K562 (cell line): Measurements from ENCODE around the gene TNNT1. TPM values are rescaled to one million over a fixed set of nuclear protein-coding genes. Genes with fewer than 3 reads are reported as not detected.

Experiments
- ATF7 ChIP-seq: fragments of 450-650 bp; IDR thresholded peaks from 2 replicates; pipeline ENCODE4 v1.7.1; 2014; ENCODE audit warnings: mild to moderate bottlenecking, moderate library complexity
- C11orf30 ChIP-seq: fragments of 450-650 bp; IDR thresholded peaks from 2 replicates; pipeline ENCODE4 v1.6.1; 2016; ENCODE audit warnings: low read depth, mild to moderate bottlenecking
- CC2D1A ChIP-seq: fragments of 450-650 bp; IDR thresholded peaks from 2 replicates; pipeline ENCODE4 v1.6.1; 2017; ENCODE audit warnings: mild to moderate bottlenecking
- CREB3 ChIP-seq: fragments of 450-650 bp; conservative IDR thresholded peaks from 2 replicates; pipeline ENCODE4 v1.6.1; 2016; ENCODE audit warnings: missing genetic modification characterization, low read depth, mild to moderate bottlenecking, missing compliant biosample characterization, moderate library complexity
- JUND ChIP-seq, 2 experiments: IDR thresholded peaks; 2 replicates in 1 of 2; 3 replicates in 1 of 2; pipeline ENCODE4 v1.6.1; 2011; ENCODE audit warnings: borderline replicate concordance in 2 of 2, low read depth in 2 of 2, low read length in 2 of 2, improper control_type of control experiment in 1 of 2, missing biosample characterization in 1 of 2, missing genetic modification characterization in 1 of 2, missing genetic modification reagents in 1 of 2
- MTA3 ChIP-seq: fragments of 450-650 bp; formaldehyde crosslinking; IDR thresholded peaks from 2 replicates; pipeline ENCODE4 v1.6.1; 2017; ENCODE audit warnings: mild to moderate bottlenecking, borderline replicate concordance
- MYBL2 ChIP-seq, 2 experiments: fragments of 450-650 bp in 1 of 2; sonication (generic) in 1 of 2; formaldehyde crosslinking in 1 of 2; IDR thresholded peaks; 2 replicates each; pipeline versions ENCODE4 v1.6.1 to v1.8.1; 2017 to 2022; ENCODE audit warnings: borderline replicate concordance in 1 of 2, inconsistent platforms in 1 of 2, low read depth in 1 of 2, mild to moderate bottlenecking in 1 of 2, missing genetic modification reagents in 1 of 2, moderate library complexity in 1 of 2
- PCBP2 ChIP-seq: fragments of 200-400 bp; formaldehyde crosslinking; IDR thresholded peaks from 2 replicates; pipeline ENCODE4 v1.6.1; 2018; ENCODE audit warnings: low read length, low read depth, mild to moderate bottlenecking, moderate library complexity; ENCODE audit not compliant: poor library complexity, severe bottlenecking
- RAD21 ChIP-seq, 2 experiments: fragments of 250-450 bp in 1 of 2; fragments of 450-650 bp in 1 of 2; sonication (Bioruptor Pico) in 1 of 2; formaldehyde crosslinking in 1 of 2; IDR thresholded peaks in 1 of 2; conservative IDR thresholded peaks in 1 of 2; 2 replicates each; pipeline versions ENCODE4 v1.4.0 to v1.8.0; 2020 to 2022; ENCODE audit warnings: mild to moderate bottlenecking in 2 of 2, moderate library complexity in 1 of 2
- TEAD4 ChIP-seq, 2 experiments: sonication (generic) in 1 of 2; formaldehyde crosslinking in 1 of 2; IDR thresholded peaks; 2 replicates each; pipeline versions ENCODE4 v1.6.1 to v1.8.0; 2012 to 2022; ENCODE audit warnings: borderline replicate concordance in 1 of 2, inconsistent platforms in 1 of 2, low read length in 1 of 2, mild to moderate bottlenecking in 1 of 2, missing genetic modification reagents in 1 of 2
- TFAM ChIP-seq: fragments of 250-450 bp; sonication (Bioruptor Pico); conservative IDR thresholded peaks from 2 replicates; pipeline ENCODE4 v1.5.0; 2021; ENCODE audit warnings: mild to moderate bottlenecking, moderate library complexity
- TRIM28 ChIP-seq: fragments of 450-650 bp; IDR thresholded peaks from 2 replicates; pipeline ENCODE4 v1.6.1; 2017
- ZNF444 ChIP-seq: fragments of 250-450 bp; sonication (Bioruptor Pico); IDR thresholded peaks from 2 replicates; pipeline ENCODE4 v1.4.0; 2020; ENCODE audit warnings: mild to moderate bottlenecking, moderate library complexity
- ZNF766 ChIP-seq: fragments of 200-800 bp; sonication (Bioruptor generic); conservative IDR thresholded peaks from 2 replicates; pipeline ENCODE4 v1.6.1; 2016; ENCODE audit warnings: missing genetic modification characterization, missing compliant biosample characterization
- ZNF778 ChIP-seq: fragments of 450-650 bp; formaldehyde crosslinking; IDR thresholded peaks from 2 replicates; pipeline ENCODE4 v1.4.0; 2020; ENCODE audit warnings: mild to moderate bottlenecking, moderate library complexity
- ZNF79 ChIP-seq: fragments of 250-450 bp; sonication (Bioruptor Pico); IDR thresholded peaks from 2 replicates; pipeline ENCODE4 v1.4.0; 2020; ENCODE audit warnings: low read depth, mild to moderate bottlenecking, moderate library complexity
- polyA plus RNA-seq, 8 experiments: library from polyadenylated mRNA; depleted of rRNA in 4 of 8; stranded (reverse) in 5 of 8; unstranded in 3 of 8; fragments of >200 nt; fragmentation: Nextera tagmentation in 2 of 8; fragmentation: Illumina TruSeq in 1 of 8; extraction: Ambion mirVana in 2 of 8; extraction: Trizol in 1 of 8; gene quantifications; 2 replicates each; pipeline versions ENCODE4 v1.2.1 to v1.2.3, GENCODE V29; 2011 to 2014; ENCODE audit warnings: inconsistent platforms in 1 of 8, missing spikeins in 1 of 8
- total RNA-seq, 7 experiments: library from RNA; depleted of rRNA in 6 of 7; stranded (reverse); fragments of >200 nt in 6 of 7; fragmentation: Illumina TruSeq in 2 of 7; extraction: Trizol in 2 of 7; gene quantifications; 2 replicates each; pipeline versions ENCODE4 v1.2.1 to v1.2.3, GENCODE V29; 2011 to 2021; ENCODE audit warnings: low replicate concordance in 1 of 7
- TF ChIP-seq, protein P1 (sequence below), 2 experiments: IDR thresholded peaks; 2 replicates each; pipeline ENCODE4 v1.6.1; 2011; ENCODE audit warnings: borderline replicate concordance in 1 of 2, control low read depth in 1 of 2, low read depth in 1 of 2, low read length in 1 of 2, mild to moderate bottlenecking in 1 of 2, mixed read lengths in 1 of 2, moderate library complexity in 1 of 2; ENCODE audit not compliant: insufficient read depth in 1 of 2, insufficient read length in 1 of 2, poor library complexity in 1 of 2, severe bottlenecking in 1 of 2; ENCODE audit errors: extremely low read depth in 1 of 2
- TF ChIP-seq, protein P2 (sequence below): sonication (generic); formaldehyde crosslinking; IDR thresholded peaks from 2 replicates; pipeline ENCODE4 v1.8.1; 2022; ENCODE audit warnings: missing genetic modification reagents
- TF ChIP-seq, protein P3 (sequence below), 3 experiments: fragments of 200-800 bp in 1 of 3; sonication (Bioruptor generic) in 1 of 3; sonication (generic) in 1 of 3; formaldehyde crosslinking in 1 of 3; IDR thresholded peaks; 2 replicates each; pipeline versions ENCODE4 v1.6.1 to v1.8.0; 2016 to 2022; ENCODE audit warnings: mild to moderate bottlenecking in 2 of 3, missing compliant biosample characterization in 2 of 3, missing genetic modification characterization in 2 of 3, missing genetic modification reagents in 1 of 3

The TNNT1 gene
- total and polyA plus RNA-seq, 9 of the 15 experiments (the other 6 are each of a cell fraction or from before 2014, with no cell fraction given): 31.8 to 390 (median 227) TPM

- peak; percentile 29; the same call in 1 of the 2 replicates for TF ChIP-seq JUND (IDR thresholded peaks at IDR 0.05; ENCODE audit: borderline replicate concordance, low read depth, low read length)
- TF ChIP-seq JUND (tag; IDR thresholded peaks at IDR 0.05; ENCODE audit: borderline replicate concordance, low read depth, low read length): no peak
- no peak for TF ChIP-seq C11orf30
- TF ChIP-seq, protein P1, sequence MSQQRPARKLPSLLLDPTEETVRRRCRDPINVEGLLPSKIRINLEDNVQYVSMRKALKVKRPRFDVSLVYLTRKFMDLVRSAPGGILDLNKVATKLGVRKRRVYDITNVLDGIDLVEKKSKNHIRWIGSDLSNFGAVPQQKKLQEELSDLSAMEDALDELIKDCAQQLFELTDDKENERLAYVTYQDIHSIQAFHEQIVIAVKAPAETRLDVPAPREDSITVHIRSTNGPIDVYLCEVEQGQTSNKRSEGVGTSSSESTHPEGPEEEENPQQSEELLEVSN (IDR thresholded peaks at IDR 0.05; ENCODE audit: borderline replicate concordance in 1 of 2, extremely low read depth in 1 of 2, insufficient read depth in 1 of 2, insufficient read length in 1 of 2, low read depth in 1 of 2, low read length in 1 of 2, poor library complexity in 1 of 2, severe bottlenecking in 1 of 2): peak; percentile 26 to 74
- TF ChIP-seq, protein P2, sequence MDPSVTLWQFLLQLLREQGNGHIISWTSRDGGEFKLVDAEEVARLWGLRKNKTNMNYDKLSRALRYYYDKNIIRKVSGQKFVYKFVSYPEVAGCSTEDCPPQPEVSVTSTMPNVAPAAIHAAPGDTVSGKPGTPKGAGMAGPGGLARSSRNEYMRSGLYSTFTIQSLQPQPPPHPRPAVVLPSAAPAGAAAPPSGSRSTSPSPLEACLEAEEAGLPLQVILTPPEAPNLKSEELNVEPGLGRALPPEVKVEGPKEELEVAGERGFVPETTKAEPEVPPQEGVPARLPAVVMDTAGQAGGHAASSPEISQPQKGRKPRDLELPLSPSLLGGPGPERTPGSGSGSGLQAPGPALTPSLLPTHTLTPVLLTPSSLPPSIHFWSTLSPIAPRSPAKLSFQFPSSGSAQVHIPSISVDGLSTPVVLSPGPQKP: no peak
- TF ChIP-seq RAD21 (CRISPR knock-in tag; conservative IDR thresholded peaks at IDR 0.05 in 1 of 2, IDR thresholded peaks at IDR 0.05 in 1 of 2): no peak
- no peak for TF ChIP-seq ZNF444 (CRISPR knock-in tag)
- no peak for TF ChIP-seq TFAM (CRISPR knock-in tag)
- TF ChIP-seq CREB3 (tag): no peak
- no peak for TF ChIP-seq ZNF778 (CRISPR knock-in tag)
- TF ChIP-seq ZNF766 (CRISPR knock-in tag): no peak
- TF ChIP-seq ZNF79: no peak
- TF ChIP-seq TEAD4 (IDR thresholded peaks at IDR 0.05; ENCODE audit: low read length): no peak
- no peak for TF ChIP-seq TEAD4 (CRISPR knock-in tag; IDR thresholded peaks at IDR 0.05; ENCODE audit: borderline replicate concordance)
- no peak for TF ChIP-seq MYBL2 (IDR thresholded peaks at IDR 0.05; ENCODE audit: low read depth)
- no peak for TF ChIP-seq MYBL2 (CRISPR knock-in tag; IDR thresholded peaks at IDR 0.05; ENCODE audit: borderline replicate concordance)
- TF ChIP-seq MTA3: no peak
- TF ChIP-seq, protein P3, sequence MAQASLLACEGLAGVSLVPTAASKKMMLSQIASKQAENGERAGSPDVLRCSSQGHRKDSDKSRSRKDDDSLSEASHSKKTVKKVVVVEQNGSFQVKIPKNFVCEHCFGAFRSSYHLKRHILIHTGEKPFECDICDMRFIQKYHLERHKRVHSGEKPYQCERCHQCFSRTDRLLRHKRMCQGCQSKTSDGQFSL (CRISPR knock-in tag; IDR thresholded peaks at IDR 0.05): no peak
- TF ChIP-seq, protein P3 (tag; IDR thresholded peaks at IDR 0.05): no peak
- no peak for TF ChIP-seq PCBP2
- TF ChIP-seq TRIM28: no peak
- no peak for TF ChIP-seq CC2D1A
- peak; percentile 73; the same call in 1 of the 2 replicates for TF ChIP-seq ATF7
Measured at GRCh38 chr19:55113570-55114039, 35.4 kb downstream of the TNNT1 start (continued).
